HEK293 (cell line): Measurements from ENCODE around the gene RGS11.

Experiments
- CTCF ChIA-PET: fragments of 350-600 bp; formaldehyde crosslinking; extraction: SDS; loops from one replicate; lab custom pipeline; 2021; ENCODE audit warnings: antibody characterized with exemption; lab: Yijun Ruan, JAX
- POLR2A ChIA-PET: fragments of 300-600 bp; formaldehyde crosslinking; extraction: SDS; loops from one replicate; lab custom pipeline; 2020; ENCODE audit warnings: antibody characterized with exemption, inconsistent platforms; lab: Yijun Ruan, JAX
- H3K27ac ChIP-seq: fragments of 200-500 bp; sonication (Bioruptor generic); 2 replicates; pipeline ENCODE4 v1.5.1; 2014; ENCODE audit warnings: low read depth, low read length, control low read depth, inconsistent platforms; ENCODE audit errors: extremely low read depth
- H3K36me3 ChIP-seq, 2 experiments: fragments of 200-500 bp in 1 of 2; sonication (Bioruptor generic) in 1 of 2; 1 replicate in 1 of 2; 2 replicates in 1 of 2; pipeline ENCODE4 v1.5.1; 2014 to 2017; ENCODE audit warnings: inconsistent platforms in 2 of 2, low read length in 2 of 2; ENCODE audit not compliant: control insufficient read depth in 2 of 2, insufficient read depth in 1 of 2
- H3K4me1 ChIP-seq: fragments of 200-500 bp; sonication (Bioruptor generic); 2 replicates; pipeline ENCODE4 v1.5.1; 2014; ENCODE audit warnings: mild to moderate bottlenecking, low read length, inconsistent platforms; ENCODE audit not compliant: control insufficient read depth, insufficient read depth
- H3K4me3 ChIP-seq: 2 replicates; pipeline ENCODE4 v1.5.1; 2011; ENCODE audit warnings: low read depth, mild to moderate bottlenecking, control low read depth, low read length, moderate library complexity
- H3K9me3 ChIP-seq: fragments of 200-500 bp; sonication (Bioruptor generic); 2 replicates; pipeline ENCODE4 v1.5.1; 2014; ENCODE audit warnings: low read depth, low read length, inconsistent platforms; ENCODE audit not compliant: control insufficient read depth, insufficient read depth
- BCL11B ChIP-seq: fragments of 450-650 bp; formaldehyde crosslinking; IDR thresholded peaks from 2 replicates; pipeline ENCODE4 v1.5.1; 2016; ENCODE audit warnings: low read depth, missing biosample characterization, missing genetic modification characterization
- EGR2 ChIP-seq: fragments of 450-650 bp; formaldehyde crosslinking; IDR thresholded peaks from 2 replicates; pipeline ENCODE4 v1.5.1; 2016; ENCODE audit warnings: low read depth, missing biosample characterization, missing genetic modification characterization
- FEZF1 ChIP-seq: fragments of 450-650 bp; formaldehyde crosslinking; IDR thresholded peaks from 2 replicates; pipeline ENCODE4 v1.5.1; 2016; ENCODE audit warnings: missing biosample characterization, missing genetic modification characterization
- GLIS1 ChIP-seq: fragments of 450-650 bp; formaldehyde crosslinking; IDR thresholded peaks from 2 replicates; pipeline ENCODE4 v1.5.1; 2016; ENCODE audit warnings: missing biosample characterization, missing genetic modification characterization
- KLF10 ChIP-seq: fragments of 450-650 bp; IDR thresholded peaks from 2 replicates; pipeline ENCODE4 v1.5.1; 2018; ENCODE audit warnings: missing biosample characterization, mild to moderate bottlenecking, missing genetic modification characterization
- KLF16 ChIP-seq: fragments of 450-650 bp; formaldehyde crosslinking; IDR thresholded peaks from 2 replicates; pipeline ENCODE4 v1.5.1; 2017; ENCODE audit warnings: missing biosample characterization, missing genetic modification characterization
- KLF9 ChIP-seq: fragments of 450-650 bp; formaldehyde crosslinking; IDR thresholded peaks from 2 replicates; pipeline ENCODE4 v1.5.1; 2016; ENCODE audit warnings: missing biosample characterization, missing genetic modification characterization, low read depth
- MYNN ChIP-seq: fragments of 450-650 bp; formaldehyde crosslinking; IDR thresholded peaks from 2 replicates; pipeline ENCODE4 v1.5.1; 2016; ENCODE audit warnings: missing biosample characterization, missing genetic modification characterization, borderline replicate concordance
- RBAK ChIP-seq: fragments of 450-650 bp; formaldehyde crosslinking; IDR thresholded peaks from 2 replicates; pipeline ENCODE4 v1.5.1; 2016; ENCODE audit warnings: missing biosample characterization, missing genetic modification characterization
- ZBTB20 ChIP-seq: fragments of 450-650 bp; formaldehyde crosslinking; IDR thresholded peaks from 2 replicates; pipeline ENCODE4 v1.5.1; 2016; ENCODE audit warnings: missing biosample characterization, missing genetic modification characterization
- ZFHX2 ChIP-seq: fragments of 450-650 bp; formaldehyde crosslinking; conservative IDR thresholded peaks from 2 replicates; pipeline ENCODE4 v1.5.1; 2016; ENCODE audit warnings: missing biosample characterization, missing genetic modification characterization
- ZFP69B ChIP-seq: fragments of 450-650 bp; formaldehyde crosslinking; IDR thresholded peaks from 2 replicates; pipeline ENCODE4 v1.5.1; 2016; ENCODE audit warnings: missing biosample characterization, missing genetic modification characterization
- ZNF16 ChIP-seq: fragments of 450-650 bp; formaldehyde crosslinking; IDR thresholded peaks from 2 replicates; pipeline ENCODE4 v1.5.1; 2016; ENCODE audit warnings: low read depth, missing biosample characterization, missing genetic modification characterization
- ZNF184 ChIP-seq: fragments of 450-650 bp; IDR thresholded peaks from 2 replicates; pipeline ENCODE4 v1.5.1; 2018; ENCODE audit warnings: missing biosample characterization, mild to moderate bottlenecking, missing genetic modification characterization
- ZNF214 ChIP-seq: fragments of 450-650 bp; formaldehyde crosslinking; IDR thresholded peaks from 2 replicates; pipeline ENCODE4 v1.5.1; 2017; ENCODE audit warnings: missing biosample characterization, mild to moderate bottlenecking, missing genetic modification characterization, borderline replicate concordance
- ZNF223 ChIP-seq: fragments of 450-650 bp; formaldehyde crosslinking; IDR thresholded peaks from 2 replicates; pipeline ENCODE4 v1.5.1; 2016; ENCODE audit warnings: missing biosample characterization, missing genetic modification characterization
- ZNF248 ChIP-seq: fragments of 450-650 bp; formaldehyde crosslinking; IDR thresholded peaks from 2 replicates; pipeline ENCODE4 v1.5.1; 2017; ENCODE audit warnings: missing biosample characterization, missing genetic modification characterization
- ZNF398 ChIP-seq: fragments of 450-650 bp; formaldehyde crosslinking; IDR thresholded peaks from 2 replicates; pipeline ENCODE4 v1.5.1; 2017; ENCODE audit warnings: missing biosample characterization, missing genetic modification characterization
- ZNF629 ChIP-seq: fragments of 450-650 bp; formaldehyde crosslinking; IDR thresholded peaks from 2 replicates; pipeline ENCODE4 v1.5.1; 2017; ENCODE audit warnings: missing biosample characterization, missing genetic modification characterization
- ZNF660 ChIP-seq: fragments of 450-650 bp; IDR thresholded peaks from 2 replicates; pipeline ENCODE4 v1.5.1; 2018; ENCODE audit warnings: missing biosample characterization, mild to moderate bottlenecking, missing genetic modification characterization
- ZNF692 ChIP-seq: fragments of 450-650 bp; formaldehyde crosslinking; IDR thresholded peaks from 2 replicates; pipeline ENCODE4 v1.5.1; 2016; ENCODE audit warnings: missing biosample characterization, missing genetic modification characterization
- ZNF791 ChIP-seq: fragments of 450-650 bp; formaldehyde crosslinking; IDR thresholded peaks from 2 replicates; pipeline ENCODE4 v1.5.1; 2016; ENCODE audit warnings: missing biosample characterization, missing genetic modification characterization
- ZNF792 ChIP-seq: fragments of 450-650 bp; formaldehyde crosslinking; IDR thresholded peaks from 2 replicates; pipeline ENCODE4 v1.5.1; 2016; ENCODE audit warnings: missing biosample characterization, missing genetic modification characterization
- ZSCAN30 ChIP-seq: fragments of 450-650 bp; IDR thresholded peaks from 2 replicates; pipeline ENCODE4 v1.5.1; 2018; ENCODE audit warnings: missing biosample characterization, mild to moderate bottlenecking, missing genetic modification characterization, moderate library complexity
- ZSCAN4 ChIP-seq: fragments of 450-650 bp; formaldehyde crosslinking; IDR thresholded peaks from 2 replicates; pipeline ENCODE4 v1.5.1; 2017; ENCODE audit warnings: missing biosample characterization, missing genetic modification characterization

Gene RGS11

GRCh38 chr16:252366-253337 lies 23.1 kb downstream of the RGS11 start:
- Histone ChIP-seq H3K36me3 (peaks cover 5 to 28% of the 10 kb centered on the region in 2 experiments; a peak in 2 of 3 replicates), H3K9me3 (no peaks in the 10 kb centered on the region), H3K4me1 (no peaks in the 10 kb centered on the region), H3K27ac (no peak overlapping the region), H3K4me3 (no peak overlapping the region)
- CTCF ChIA-PET: interaction anchor here (0.7 kb wide), 2 partner anchors 16 to 78 kb away, joined by 4 read pairs; no protein-coding TSS in a partner anchor
- TF ChIP-seq ZNF248 (tag by site-specific recombination) (no peak), ZSCAN30 (no peak), KLF9 (tag by site-specific recombination) (no peak), ZNF223 (no peak), ZSCAN4 (tag by site-specific recombination) (no peak), GLIS1 (tag by site-specific recombination) (no peak), EGR2 (tag by site-specific recombination) (no peak), ZNF184 (tag by site-specific recombination) (no peak), ZNF791 (no peak), FEZF1 (tag by site-specific recombination) (no peak), KLF10 (tag by site-specific recombination) (no peak), ZNF214 (tag by site-specific recombination) (no peak), MYNN (tag by site-specific recombination) (no peak), ZNF16 (tag by site-specific recombination) (no peak)
- POLR2A ChIA-PET: no interaction called here

GRCh38 chr16:249431-249830 lies 26.3 kb downstream of the RGS11 start:
- ChIA-PET POLR2A (interaction anchor here (1.0 kb wide), 1 partner anchor 14 kb away, joined by 3 read pairs; no protein-coding TSS in a partner anchor), CTCF (interaction anchor here (1.2 kb wide), 1 partner anchor 14 kb away, joined by 3 read pairs; no protein-coding TSS in a partner anchor)
- Histone ChIP-seq H3K4me3 (no peak overlapping the region), H3K36me3 (peaks cover 0 to 10% of the 10 kb centered on the region in 2 experiments; a peak in 2 of 3 replicates), H3K9me3 (no peaks in the 10 kb centered on the region), H3K27ac (no peak overlapping the region), H3K4me1 (no peaks in the 10 kb centered on the region)
- TF ChIP-seq RBAK (tag by site-specific recombination): no peak
- TF ChIP-seq ZNF692 (tag by site-specific recombination): peak; percentile 47; the same call in 1 of the 2 replicates
- TF ChIP-seq KLF16 (tag by site-specific recombination): no peak
- TF ChIP-seq ZFP69B (tag by site-specific recombination): 0 out of 2 replicates have a peak, but pooled peaks have one; percentile 20

- Histone ChIP-seq H3K4me3 (no peak overlapping the region), H3K36me3 (peaks cover 0 to 3% of the 10 kb centered on the region in 2 experiments; a peak in 2 of 3 replicates), H3K9me3 (no peaks in the 10 kb centered on the region), H3K4me1 (no peaks in the 10 kb centered on the region), H3K27ac (no peak overlapping the region)
- ChIA-PET CTCF (interaction anchor here (0.7 kb wide), 1 partner anchor 151 kb away, joined by 3 read pairs; no protein-coding TSS in a partner anchor), POLR2A (no interaction called here)
- TF ChIP-seq ZBTB20 (tag by site-specific recombination) (no peak), BCL11B (no peak), ZFHX2 (tag by site-specific recombination) (no peak), ZNF792 (no peak), ZNF629 (tag by site-specific recombination) (no peak), ZNF398 (tag by site-specific recombination) (no peak), ZNF660 (tag by site-specific recombination) (no peak)
Measured at GRCh38 chr16:247027-247426, 28.7 kb downstream of the RGS11 start.
